Measurements from ENCODE around the gene SMIM36.
A peak's percentile ranks its signal among the peaks of the same experiment; 100 is the strongest.
"Not testable (repeated sequence)": the region's sequence is repeated elsewhere in the genome, so short reads cannot be mapped to it uniquely, and the experiment has no call there.

The SMIM36 gene

GRCh38 chr17:55510986-55511721, at the start of gene SMIM36:
TSS of gene SMIM36 (minus strand) at chr17:55511452.
- no peak for DNase-seq (ENCODE audit: low read depth in 3 of 3)

GRCh38 chr17:55555772-55556171, 44.5 kb upstream of the SMIM36 start:
- DNase-seq (ENCODE audit: low read depth in 3 of 3) = no peak

GRCh38 chr17:55549140-55549539, 37.9 kb upstream of the SMIM36 start:
- DNase-seq (ENCODE audit: low read depth in 3 of 3) = no peak

- no peak for DNase-seq (ENCODE audit: low read depth in 3 of 3)
Observed at GRCh38 chr17:55546991-55547664, 35.9 kb upstream of the SMIM36 start.

- DNase-seq (ENCODE audit: low read depth in 3 of 3) = no peak
Observed at GRCh38 chr17:55546481-55546880, 35.2 kb upstream of the SMIM36 start.

GRCh38 chr17:55545806-55546205, 34.6 kb upstream of the SMIM36 start:
- DNase-seq (ENCODE audit: low read depth in 3 of 3) = no peak

- no peak for DNase-seq (ENCODE audit: low read depth in 3 of 3)
Observed at GRCh38 chr17:55543709-55544108, 32.5 kb upstream of the SMIM36 start.

GRCh38 chr17:55540414-55541091, 29.3 kb upstream of the SMIM36 start:
- no peak for DNase-seq (ENCODE audit: low read depth in 3 of 3)

- no peak for DNase-seq (ENCODE audit: low read depth in 3 of 3)
Observed at GRCh38 chr17:55536205-55536604, 25.0 kb upstream of the SMIM36 start.

- no peak for DNase-seq (ENCODE audit: low read depth in 3 of 3)
Observed at GRCh38 chr17:55533608-55534007, 22.4 kb upstream of the SMIM36 start.

- no peak for DNase-seq (ENCODE audit: low read depth in 3 of 3)
Observed at GRCh38 chr17:55532670-55533069, 21.4 kb upstream of the SMIM36 start.

GRCh38 chr17:55531053-55531728, 19.9 kb upstream of the SMIM36 start:
- no peak for DNase-seq (ENCODE audit: low read depth in 3 of 3)

GRCh38 chr17:55530064-55530463, 18.8 kb upstream of the SMIM36 start:
- no peak for DNase-seq (ENCODE audit: low read depth in 3 of 3)

GRCh38 chr17:55527540-55528118, 16.4 kb upstream of the SMIM36 start:
- DNase-seq (ENCODE audit: low read depth in 3 of 3) = no peak

- no peak for DNase-seq (ENCODE audit: low read depth in 3 of 3)
Observed at GRCh38 chr17:55524440-55525220, 13.4 kb upstream of the SMIM36 start.

GRCh38 chr17:55523032-55523431, 11.8 kb upstream of the SMIM36 start:
- not testable (repeated sequence) for DNase-seq (ENCODE audit: low read depth in 3 of 3)

- no peak for DNase-seq (ENCODE audit: low read depth in 3 of 3)
Observed at GRCh38 chr17:55521186-55521585, 9.9 kb upstream of the SMIM36 start.

GRCh38 chr17:55520402-55520801, 9.2 kb upstream of the SMIM36 start:
- no peak for DNase-seq (ENCODE audit: low read depth in 3 of 3)

GRCh38 chr17:55518510-55518909, 7.3 kb upstream of the SMIM36 start:
- no peak for DNase-seq (ENCODE audit: low read depth in 3 of 3)

- peak; percentile 37 to 68 (median 53) for DNase-seq (ENCODE audit: low read depth in 3 of 3)
Observed at GRCh38 chr17:55513885-55514590, 2.8 kb upstream of the SMIM36 start.

Measured in stimulated activated CD4-positive, alpha-beta T cell treated with anti-CD3 and anti-CD28 coated beads, TNF-alpha, amount 100 ng/mL, for 48 hours (primary cell).